Neural cell (in vitro differentiated cells): ENCODE results near the gene PLXNB1. TPM values are rescaled to one million over a fixed set of nuclear protein-coding genes. Genes with fewer than 3 reads are reported as not detected.

Experiments
- H2AFZ ChIP-seq: fragments of 200-600, 300-800 bp; sonication (generic), shearing (Covaris generic); 2 replicates; pipeline ENCODE4 v1.6.0; 2014; ENCODE audit warnings: low read depth, mild to moderate bottlenecking, antibody characterized with exemption, low read length, moderate library complexity
- H3F3A ChIP-seq: fragments of 200-600 bp; shearing (Covaris generic); 2 replicates; pipeline ENCODE4 v1.6.1; 2016; ENCODE audit warnings: mild to moderate bottlenecking, moderate library complexity, mixed read lengths, antibody characterized with exemption, low read length; ENCODE audit not compliant: insufficient read depth, poor library complexity, severe bottlenecking
- H3K27ac ChIP-seq: fragments of 200-600, 300-800 bp; sonication (generic), shearing (Covaris generic); 2 replicates; pipeline ENCODE4 v1.5.1; 2014; ENCODE audit warnings: mild to moderate bottlenecking, low read length, moderate library complexity
- H3K27me3 ChIP-seq: fragments of 300-800, 200-600 bp; sonication (generic), shearing (Covaris generic); 2 replicates; pipeline ENCODE4 v1.6.0; 2014; ENCODE audit warnings: mild to moderate bottlenecking, low read depth, low read length, moderate library complexity; ENCODE audit not compliant: insufficient read depth
- H3K36me3 ChIP-seq: fragments of 300-800, 200-600 bp; sonication (generic), shearing (Covaris generic); 2 replicates; pipeline ENCODE4 v1.5.1; 2014; ENCODE audit warnings: mild to moderate bottlenecking, antibody characterized with exemption, low read length, moderate library complexity; ENCODE audit not compliant: insufficient read depth
- H3K4me2 ChIP-seq: fragments of 300-800, 200-600 bp; sonication (generic), shearing (Covaris generic); 2 replicates; pipeline ENCODE4 v1.6.0; 2014; ENCODE audit warnings: mild to moderate bottlenecking, low read length
- H3K4me3 ChIP-seq: fragments of 300-800, 200-600 bp; sonication (generic), shearing (Covaris generic); 2 replicates; pipeline ENCODE4 v1.5.1; 2014; ENCODE audit warnings: mild to moderate bottlenecking, low read length, moderate library complexity
- H3K79me2 ChIP-seq: fragments of 200-600 bp; shearing (Covaris generic); replicated peaks from 2 replicates; pipeline ENCODE4 v1.6.0; 2014; ENCODE audit warnings: mild to moderate bottlenecking, low read length, moderate library complexity; ENCODE audit not compliant: insufficient read depth
- H3K9ac ChIP-seq: fragments of 300-800, 200-600 bp; sonication (generic), shearing (Covaris generic); 2 replicates; pipeline ENCODE4 v1.6.1; 2016; ENCODE audit warnings: mild to moderate bottlenecking, low read length, mixed read lengths
- H3K9me2 ChIP-seq: fragments of 200-600 bp; shearing (Covaris generic); 2 replicates; pipeline ENCODE4 v1.6.1; 2016; ENCODE audit warnings: mild to moderate bottlenecking, low read length, mixed read lengths; ENCODE audit not compliant: insufficient read depth
- H3K9me3 ChIP-seq: fragments of 200-600, 300-800 bp; sonication (generic), shearing (Covaris generic); 2 replicates; pipeline ENCODE4 v1.6.1; 2016; ENCODE audit warnings: mild to moderate bottlenecking, mixed run types, low read length, moderate library complexity, mixed read lengths
- H4K20me1 ChIP-seq: fragments of 200-600 bp; shearing (Covaris generic); 2 replicates; pipeline ENCODE4 v1.6.1; 2016; ENCODE audit warnings: mild to moderate bottlenecking, mixed run types; ENCODE audit not compliant: insufficient read depth
- EP300 ChIP-seq: fragments of 450-650 bp; conservative IDR thresholded peaks from 2 replicates; pipeline ENCODE4 v1.6.1; 2014; ENCODE audit warnings: antibody characterized with exemption, mild to moderate bottlenecking, moderate library complexity; ENCODE audit not compliant: poor library complexity, severe bottlenecking
- EZH2 ChIP-seq: fragments of 200-600, 300-800 bp; shearing (Covaris generic), sonication (generic); IDR thresholded peaks from 2 replicates; pipeline ENCODE4 v1.6.1; 2014; ENCODE audit warnings: antibody characterized with exemption, low read length, borderline replicate concordance, mild to moderate bottlenecking; ENCODE audit not compliant: insufficient read depth, poor library complexity, severe bottlenecking
- MXI1 ChIP-seq: fragments of 450-650 bp; conservative IDR thresholded peaks from 2 replicates; pipeline ENCODE4 v1.6.1; 2014; ENCODE audit warnings: antibody characterized with exemption, mild to moderate bottlenecking; ENCODE audit not compliant: poor library complexity, severe bottlenecking
- POLR2AphosphoS5 ChIP-seq: IDR thresholded peaks from 2 replicates; pipeline ENCODE4 v1.6.1; 2012
- RAD21 ChIP-seq: fragments of 450-650 bp; conservative IDR thresholded peaks from 2 replicates; pipeline ENCODE4 v1.6.1; 2014; ENCODE audit warnings: antibody characterized with exemption, mild to moderate bottlenecking, moderate library complexity
- REST ChIP-seq: IDR thresholded peaks from 2 replicates; pipeline ENCODE4 v1.6.1; 2012; ENCODE audit warnings: borderline replicate concordance
- SMC3 ChIP-seq: fragments of 450-650 bp; conservative IDR thresholded peaks from 2 replicates; pipeline ENCODE4 v1.6.1; 2014; ENCODE audit warnings: antibody characterized with exemption, mild to moderate bottlenecking, moderate library complexity; ENCODE audit not compliant: poor library complexity
- TAF1 ChIP-seq: IDR thresholded peaks from 2 replicates; pipeline ENCODE4 v1.6.1; 2012; ENCODE audit warnings: low read depth
- polyA plus RNA-seq: library from polyadenylated mRNA; depleted of rRNA; stranded (reverse); fragments of >200 nt; gene quantifications from 2 replicates; pipeline ENCODE4 v1.2.3, GENCODE V29; 2014
- TF ChIP-seq, protein P1 (sequence below): fragments of 450-650 bp; IDR thresholded peaks from 2 replicates; pipeline ENCODE4 v1.5.1; 2014; ENCODE audit warnings: antibody characterized with exemption, mild to moderate bottlenecking, moderate library complexity; ENCODE audit not compliant: poor library complexity, severe bottlenecking

PLXNB1 gene
- polyA plus RNA-seq, 1 donor from 2014 or later: 134 TPM

DNA sequence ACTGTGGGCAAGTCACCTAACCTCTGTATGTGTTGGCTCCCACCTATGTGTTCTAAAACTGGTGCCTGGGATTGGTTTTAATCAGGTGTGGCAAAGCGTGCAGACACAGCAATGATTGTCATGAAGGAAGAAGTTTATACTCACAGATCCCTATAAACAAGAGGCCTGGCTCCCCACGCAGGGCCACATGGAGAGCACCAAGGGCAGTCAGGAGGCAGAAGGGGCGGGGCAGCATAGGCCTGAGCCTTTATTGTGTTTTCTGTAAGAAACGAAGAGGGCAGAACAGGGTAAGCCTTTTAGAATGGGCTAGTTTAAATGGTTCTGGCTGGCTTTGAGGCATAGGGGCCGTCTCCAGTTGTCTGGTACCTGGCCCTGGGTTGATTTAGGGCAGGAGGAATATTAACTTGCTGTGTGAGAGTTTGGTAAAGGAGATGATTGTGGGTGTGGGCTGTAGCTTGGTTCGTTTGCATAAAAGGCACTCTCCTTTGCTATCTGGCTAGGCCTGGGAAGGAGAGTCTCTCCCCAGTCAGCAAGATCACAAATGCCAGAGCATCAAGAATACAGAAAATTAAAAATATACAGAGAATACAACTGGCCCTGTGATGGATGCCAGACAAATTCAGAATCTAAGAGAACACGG is 60.1 kb downstream of the PLXNB1 start:
- no peaks in the 10 kb centered on the region for H3F3A ChIP-seq
- no peaks in the 10 kb centered on the region for H3K36me3 ChIP-seq
- H3K27ac ChIP-seq: no peak overlapping the region
- H4K20me1 ChIP-seq: no peaks in the 10 kb centered on the region
- TF ChIP-seq MXI1: no peak
- TF ChIP-seq, protein P1, sequence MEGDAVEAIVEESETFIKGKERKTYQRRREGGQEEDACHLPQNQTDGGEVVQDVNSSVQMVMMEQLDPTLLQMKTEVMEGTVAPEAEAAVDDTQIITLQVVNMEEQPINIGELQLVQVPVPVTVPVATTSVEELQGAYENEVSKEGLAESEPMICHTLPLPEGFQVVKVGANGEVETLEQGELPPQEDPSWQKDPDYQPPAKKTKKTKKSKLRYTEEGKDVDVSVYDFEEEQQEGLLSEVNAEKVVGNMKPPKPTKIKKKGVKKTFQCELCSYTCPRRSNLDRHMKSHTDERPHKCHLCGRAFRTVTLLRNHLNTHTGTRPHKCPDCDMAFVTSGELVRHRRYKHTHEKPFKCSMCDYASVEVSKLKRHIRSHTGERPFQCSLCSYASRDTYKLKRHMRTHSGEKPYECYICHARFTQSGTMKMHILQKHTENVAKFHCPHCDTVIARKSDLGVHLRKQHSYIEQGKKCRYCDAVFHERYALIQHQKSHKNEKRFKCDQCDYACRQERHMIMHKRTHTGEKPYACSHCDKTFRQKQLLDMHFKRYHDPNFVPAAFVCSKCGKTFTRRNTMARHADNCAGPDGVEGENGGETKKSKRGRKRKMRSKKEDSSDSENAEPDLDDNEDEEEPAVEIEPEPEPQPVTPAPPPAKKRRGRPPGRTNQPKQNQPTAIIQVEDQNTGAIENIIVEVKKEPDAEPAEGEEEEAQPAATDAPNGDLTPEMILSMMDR: no peak
- TF ChIP-seq TAF1: no peak
- TF ChIP-seq REST: no peak
- TF ChIP-seq RAD21: no peak
- no peak for TF ChIP-seq SMC3
- TF ChIP-seq POLR2AphosphoS5: no peak
- TF ChIP-seq EZH2: no peak
- TF ChIP-seq EP300: no peak
- H3K79me2 ChIP-seq: no peaks in the 10 kb centered on the region
- no peak overlapping the region for H3K4me2 ChIP-seq
- H2AFZ ChIP-seq: no peak overlapping the region
- no peaks in the 10 kb centered on the region for H3K9me3 ChIP-seq
- H3K9ac ChIP-seq: no peak overlapping the region
- no peaks in the 10 kb centered on the region for H3K27me3 ChIP-seq
- no peaks in the 10 kb centered on the region for H3K9me2 ChIP-seq
- no peak overlapping the region for H3K4me3 ChIP-seq

DNA sequence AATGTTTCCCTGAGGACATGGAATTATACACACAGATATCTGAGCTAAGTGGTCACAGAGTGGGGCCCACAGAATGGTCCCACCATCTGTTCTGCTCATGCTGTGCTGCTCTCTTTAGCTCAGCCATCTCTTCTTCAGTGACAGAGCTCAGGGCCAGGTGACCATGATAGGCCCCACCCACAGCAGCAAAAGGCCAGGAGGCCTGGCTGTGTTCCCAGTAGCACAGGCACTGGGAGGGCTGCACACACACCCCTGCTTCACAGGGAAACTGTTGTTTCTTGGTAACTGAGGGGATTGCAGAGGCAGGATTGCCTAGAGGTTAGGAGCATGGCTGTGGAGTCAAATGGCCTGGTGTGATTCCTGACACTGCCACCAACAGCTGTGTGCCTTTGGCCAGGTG is 62.7 kb downstream of the PLXNB1 start:
- H3K4me3 ChIP-seq: no peak overlapping the region
- H3K4me2 ChIP-seq: no peak overlapping the region
- no peak for TF ChIP-seq EZH2
- H3K27ac ChIP-seq: no peak overlapping the region
- no peaks in the 10 kb centered on the region for H3K9me2 ChIP-seq
- H3K9ac ChIP-seq: no peak overlapping the region
- H3K9me3 ChIP-seq: no peaks in the 10 kb centered on the region
- H3K36me3 ChIP-seq: no peaks in the 10 kb centered on the region
- no peak overlapping the region for H2AFZ ChIP-seq
- H3K27me3 ChIP-seq: no peaks in the 10 kb centered on the region
- H3K79me2 ChIP-seq: no peaks in the 10 kb centered on the region
- no peaks in the 10 kb centered on the region for H3F3A ChIP-seq
- no peaks in the 10 kb centered on the region for H4K20me1 ChIP-seq
